HCT116 (cell line): ENCODE results near the gene FGF6. TPM values are rescaled to one million over a fixed set of nuclear protein-coding genes. Genes with fewer than 3 reads are reported as not detected.

ENCODE experiments used
- ATAC-seq: fragments of 200-7000 bp; cut with Tn5 transposase; 2 replicates; pipeline ENCODE4 v1.9.1; 2020; ENCODE audit warnings: mild to moderate bottlenecking, moderate library complexity
- BruUV-seq: library from RNA; stranded (reverse); fragments of 400-500 nt; replicated peaks from 2 replicates; lab custom pipeline; 2021; lab: Mats Ljungman, UMichigan
- CTCF ChIA-PET: fragments of 300-600 bp; sonication (Branson Sonifier 250); formaldehyde crosslinking; loops from one replicate; lab custom pipeline; 2021; ENCODE audit warnings: antibody characterized with exemption; lab: Charles Lee
- POLR2A ChIA-PET: fragments of 300-600, 350-600 bp; sonication (Branson Sonifier 250); formaldehyde crosslinking; loops from one replicate; lab custom pipeline; 2021; ENCODE audit warnings: antibody characterized with exemption; lab: Charles Lee
- RAD21 ChIA-PET, 2 experiments: fragments of 300-600 bp; sonication (Branson Sonifier 250); formaldehyde crosslinking; loops; one replicate each; lab custom pipeline; 2023; ENCODE audit warnings: low total read pairs in 2 of 2; ENCODE audit not compliant: uncharacterized antibody in 2 of 2, unreplicated experiment in 2 of 2, low non-redundant PET in 1 of 2; lab: Charles Lee
- DNase-seq: peaks from one replicate; pipeline ENCODE4 v3.0.0-alpha.2; 2010; ENCODE audit warnings: low read depth, low spot score
- H2AFZ ChIP-seq: fragments of 200-600 bp; shearing (Covaris generic), sonication (generic); 2 replicates; pipeline ENCODE4 v1.6.1; 2017; ENCODE audit warnings: low read depth, mixed run types, mixed read lengths, antibody characterized with exemption, low read length; ENCODE audit not compliant: poor library complexity, severe bottlenecking
- H3K27ac ChIP-seq: 2 replicates; pipeline ENCODE4 v1.5.1; 2012; ENCODE audit warnings: low read depth, low read length
- H3K27me3 ChIP-seq: fragments of 200-600 bp; sonication (generic); 2 replicates; pipeline ENCODE4 v1.6.1; 2016; ENCODE audit warnings: mixed run types, low read length, mixed read lengths; ENCODE audit not compliant: insufficient read depth
- H3K36me3 ChIP-seq, 2 experiments: fragments of 200-500 bp in 1 of 2; fragments of 200-600 bp in 1 of 2; sonication (Bioruptor generic) in 1 of 2; sonication (generic) in 1 of 2; 2 replicates each; pipeline versions ENCODE4 v1.5.1 to v1.6.1; 2014 to 2016; ENCODE audit warnings: low read length in 2 of 2, inconsistent platforms in 1 of 2, mixed read lengths in 1 of 2, mixed run types in 1 of 2; ENCODE audit not compliant: insufficient read depth in 2 of 2, control insufficient read depth in 1 of 2
- H3K4me1 ChIP-seq, 2 experiments: fragments of 200-600 bp in 1 of 2; sonication (generic) in 1 of 2; 2 replicates each; pipeline versions ENCODE4 v1.5.1 to v1.6.1; 2012 to 2017; ENCODE audit warnings: low read length in 2 of 2, inconsistent platforms in 1 of 2, mild to moderate bottlenecking in 1 of 2, mixed read lengths in 1 of 2, mixed run types in 1 of 2, moderate library complexity in 1 of 2; ENCODE audit not compliant: insufficient read depth in 2 of 2, control insufficient read depth in 1 of 2
- H3K4me2 ChIP-seq: fragments of 200-600 bp; sonication (generic); 2 replicates; pipeline ENCODE4 v1.6.1; 2017; ENCODE audit warnings: mixed run types, low read length, mixed read lengths
- H3K4me3 ChIP-seq, 2 experiments: fragments of 200-600 bp in 1 of 2; sonication (generic) in 1 of 2; replicated peaks in 1 of 2; 2 replicates each; pipeline ENCODE4 v1.5.1; 2011 to 2016; ENCODE audit warnings: low read length in 2 of 2, control low read depth in 1 of 2, low read depth in 1 of 2, mild to moderate bottlenecking in 1 of 2, mixed read lengths in 1 of 2, mixed run types in 1 of 2
- H3K79me2 ChIP-seq: fragments of 200-600 bp; sonication (generic); 2 replicates; pipeline ENCODE4 v1.6.1; 2017; ENCODE audit warnings: mild to moderate bottlenecking, mixed run types, low read length, moderate library complexity, mixed read lengths; ENCODE audit not compliant: insufficient read depth
- H3K9ac ChIP-seq: fragments of 200-600 bp; sonication (generic); 2 replicates; pipeline ENCODE4 v1.6.1; 2016; ENCODE audit warnings: low read length, mixed read lengths
- H3K9me2 ChIP-seq: fragments of 200-600 bp; sonication (generic), shearing (Covaris generic); 2 replicates; pipeline ENCODE4 v1.6.1; 2017; ENCODE audit warnings: mixed run types, mild to moderate bottlenecking, moderate library complexity; ENCODE audit not compliant: insufficient read depth
- H3K9me3 ChIP-seq, 2 experiments: fragments of 200-500 bp in 1 of 2; fragments of 200-600 bp in 1 of 2; sonication (Bioruptor generic) in 1 of 2; sonication (generic) in 1 of 2; 2 replicates each; pipeline ENCODE4 v1.6.1; 2014 to 2017; ENCODE audit warnings: low read length in 2 of 2, mixed read lengths in 2 of 2, inconsistent platforms in 1 of 2, low read depth in 1 of 2, mild to moderate bottlenecking in 1 of 2, mixed run types in 1 of 2, moderate library complexity in 1 of 2; ENCODE audit not compliant: control insufficient read depth in 1 of 2, insufficient read depth in 1 of 2
- H4K20me1 ChIP-seq: fragments of 200-600 bp; sonication (generic), shearing (Covaris generic); 2 replicates; pipeline ENCODE4 v1.6.1; 2017; ENCODE audit warnings: mixed run types, mild to moderate bottlenecking, moderate library complexity; ENCODE audit not compliant: insufficient read depth
- ATF3 ChIP-seq: IDR thresholded peaks from 2 replicates; pipeline ENCODE4 v1.6.1; 2012
- CBX3 ChIP-seq: IDR thresholded peaks from 2 replicates; pipeline ENCODE4 v1.6.1; 2012; ENCODE audit warnings: low read depth
- CEBPB ChIP-seq: IDR thresholded peaks from 2 replicates; pipeline ENCODE4 v1.6.1; 2012; ENCODE audit warnings: low read depth
- CTCF ChIP-seq, 3 experiments: fragments of 200-600 bp in 1 of 3; sonication (generic) in 1 of 3; IDR thresholded peaks in 2 of 3; conservative IDR thresholded peaks in 1 of 3; 2 replicates each; pipeline ENCODE4 v1.5.1; 2012 to 2017; ENCODE audit warnings: low read depth in 2 of 3, low read length in 2 of 3, antibody characterized with exemption in 1 of 3, borderline replicate concordance in 1 of 3, control low read depth in 1 of 3, mild to moderate bottlenecking in 1 of 3, mixed read lengths in 1 of 3, mixed run types in 1 of 3, moderate library complexity in 1 of 3; ENCODE audit not compliant: insufficient read depth in 1 of 3
- JUND ChIP-seq: IDR thresholded peaks from 2 replicates; pipeline ENCODE4 v1.6.1; 2012
- MAX ChIP-seq: IDR thresholded peaks from 2 replicates; pipeline ENCODE4 v1.6.1; 2012
- RAD21 ChIP-seq: IDR thresholded peaks from 2 replicates; pipeline ENCODE4 v1.6.1; 2012; ENCODE audit warnings: low read depth, mild to moderate bottlenecking
- REST ChIP-seq: IDR thresholded peaks from 2 replicates; pipeline ENCODE4 v1.6.1; 2012; ENCODE audit warnings: low read depth
- SIN3A ChIP-seq: IDR thresholded peaks from 2 replicates; pipeline ENCODE4 v1.6.1; 2012; ENCODE audit warnings: low read depth
- SP1 ChIP-seq: IDR thresholded peaks from 2 replicates; pipeline ENCODE4 v1.6.1; 2012; ENCODE audit warnings: low read depth
- TCF7L2 ChIP-seq: IDR thresholded peaks from 2 replicates; pipeline ENCODE4 v1.7.0; 2011; ENCODE audit warnings: borderline replicate concordance, inconsistent platforms; ENCODE audit not compliant: insufficient read depth, insufficient read length; ENCODE audit errors: extremely low read depth
- YY1 ChIP-seq: IDR thresholded peaks from 2 replicates; pipeline ENCODE4 v1.6.1; 2011; ENCODE audit warnings: low read length, low read depth, moderate library complexity, mild to moderate bottlenecking; ENCODE audit not compliant: insufficient replicate concordance; ENCODE audit errors: extremely low read depth
- intact Hi-C: fragments of 100-400 bp; cut with micrococcal nuclease; formaldehyde crosslinking; loops from 2 replicates; pipeline ENCODE4 v1.10.0; 2022
- total RNA-seq: library from RNA; stranded (reverse); gene quantifications from one replicate; pipeline ENCODE4 v1.2.1, GENCODE V29; 2021; ENCODE audit not compliant: unreplicated experiment

The FGF6 gene
- total RNA-seq, 1 experiment from 2014 or later: not detected

- POLR2A ChIA-PET: no interaction called here
- Histone ChIP-seq H3K27me3 (peaks cover 21% of the 10 kb centered on the region), H3K4me1 (no peaks in the 10 kb centered on the region), H3K9ac (no peak overlapping the region), H3K36me3 (no peaks in the 10 kb centered on the region), H3K4me3 (no peak overlapping the region), H3K9me2 (no peaks in the 10 kb centered on the region), H3K79me2 (no peaks in the 10 kb centered on the region), H3K27ac (no peak overlapping the region), H3K9me3 (no peaks in the 10 kb centered on the region), H2AFZ (peak overlapping the region; percentile 65), H4K20me1 (no peaks in the 10 kb centered on the region), H3K4me2 (no peak overlapping the region)
- ATAC-seq (peak; percentile 82), DNase-seq (peak; percentile 27)
- intact Hi-C loops: loop anchor here (1.0 to 2.0 kb wide), 2 partner anchors 106 to 337 kb away; no protein-coding TSS in a partner anchor
- CTCF ChIA-PET: interaction anchor here (0.6 to 1.0 kb wide), 3 partner anchors 32 to 105 kb away, joined by 3 read pairs; no protein-coding TSS in a partner anchor
- no TSS peak for BruUV-seq
- TF ChIP-seq CTCF (IDR thresholded peaks at IDR 0.05 in 2 of 3, conservative IDR thresholded peaks at IDR 0.05 in 1 of 3; ENCODE audit: borderline replicate concordance in 1 of 3, insufficient read depth in 1 of 3, low read depth in 2 of 3, low read length in 2 of 3) (peak; percentile 43 to 76 (median 48); a peak in 5 of 6 replicates), RAD21 (peak; percentile 45), SP1 (no peak)
- RAD21 ChIA-PET: no interaction called here
Observed at GRCh38 chr12:4421590-4422031, 24.0 kb downstream of the FGF6 start.

- DNase-seq (no peak), ATAC-seq (no peak)
- no peaks in the 10 kb centered on the region for H4K20me1 ChIP-seq
- POLR2A ChIA-PET: no interaction called here
- no peak overlapping the region for H3K4me3 ChIP-seq
- no peaks in the 10 kb centered on the region for H3K79me2 ChIP-seq
- H3K9me3 ChIP-seq: no peaks in the 10 kb centered on the region
- no peaks in the 10 kb centered on the region for H3K9me2 ChIP-seq
- peaks cover 33% of the 10 kb centered on the region for H3K27me3 ChIP-seq
- H3K27ac ChIP-seq: no peak overlapping the region
- CTCF ChIA-PET: no interaction called here
- no peaks in the 10 kb centered on the region for H3K4me1 ChIP-seq
- no peak overlapping the region for H3K9ac ChIP-seq
- H3K36me3 ChIP-seq: no peaks in the 10 kb centered on the region
- intact Hi-C loops: loop anchor here (2.0 kb wide), 1 partner anchor 339 kb away; no protein-coding TSS in a partner anchor
- RAD21 ChIA-PET: no interaction called here
- no TSS peak for BruUV-seq
- no peak overlapping the region for H3K4me2 ChIP-seq
- H2AFZ ChIP-seq: no peak overlapping the region
- TF ChIP-seq TCF7L2 (no peak), YY1 (no peak), CEBPB (no peak), SIN3A (no peak), CBX3 (no peak), REST (no peak), JUND (no peak), MAX (no peak), ATF3 (no peak)
Observed at GRCh38 chr12:4420138-4420670, 25.4 kb downstream of the FGF6 start.
